Endothelial cell of umbilical vein (primary cell): ENCODE data around the gene NKAIN4. TPM values are rescaled to one million over a fixed set of nuclear protein-coding genes. Genes with fewer than 3 reads are reported as not detected.
A peak's percentile ranks its signal among the peaks of the same experiment; 100 is the strongest.

Experiments used
- BruUV-seq: library from RNA; stranded (reverse); fragments of 400-500 nt; replicated peaks from 2 replicates; lab custom pipeline; 2021; lab: Mats Ljungman, UMichigan
- CTCF ChIA-PET: fragments of 300-600, 350-600 bp; sonication (Branson Sonifier 250); formaldehyde crosslinking; loops from one replicate; lab custom pipeline; 2021; ENCODE audit warnings: antibody characterized with exemption, inconsistent platforms; lab: Charles Lee
- POLR2A ChIA-PET: fragments of 300-600, 350-600 bp; sonication (Branson Sonifier 250); formaldehyde crosslinking; loops from one replicate; lab custom pipeline; 2021; ENCODE audit warnings: antibody characterized with exemption, inconsistent platforms; lab: Charles Lee
- DNase-seq: peaks from one replicate; pipeline ENCODE4 v3.0.0-alpha.2; 2011; ENCODE audit warnings: low read depth, low spot score
- FAIRE-seq: peaks from 2 replicates; lab custom pipeline; 2011; peaks lifted over from hg19 to GRCh38; lab: Jason Lieb, UNC
- H2AFZ ChIP-seq: 2 replicates; pipeline ENCODE4 v1.6.0; 2012; ENCODE audit warnings: low read depth, low read length, control low read depth, inconsistent platforms
- H3K27ac ChIP-seq: 2 replicates; pipeline ENCODE4 v1.5.1; 2011; ENCODE audit warnings: low read depth, mild to moderate bottlenecking, control low read depth, low read length, moderate library complexity; ENCODE audit not compliant: insufficient read depth
- H3K27me3 ChIP-seq, 2 experiments: 2 replicates each; pipeline versions ENCODE4 v1.6.0 to v1.6.1; 2011; ENCODE audit warnings: low read length in 2 of 2, mixed read lengths in 1 of 2; ENCODE audit not compliant: control insufficient read depth in 2 of 2, insufficient read depth in 2 of 2
- H3K36me3 ChIP-seq, 2 experiments: 2 replicates in 1 of 2; 3 replicates in 1 of 2; pipeline ENCODE4 v1.5.1; 2011; ENCODE audit warnings: low read length in 2 of 2, mild to moderate bottlenecking in 1 of 2, moderate library complexity in 1 of 2; ENCODE audit not compliant: control insufficient read depth in 2 of 2, insufficient read depth in 2 of 2; ENCODE audit errors: extremely low read depth in 1 of 2
- H3K4me1 ChIP-seq: 3 replicates; pipeline ENCODE4 v1.5.1; 2011; ENCODE audit warnings: mild to moderate bottlenecking, low read length; ENCODE audit not compliant: control insufficient read depth, insufficient read depth; ENCODE audit errors: extremely low read depth
- H3K4me2 ChIP-seq: 2 replicates; pipeline ENCODE4 v1.6.1; 2011; ENCODE audit warnings: low read length, control low read depth, mixed read lengths; ENCODE audit not compliant: insufficient read depth
- H3K4me3 ChIP-seq, 3 experiments: fragments of 200-600 bp in 1 of 3; sonication (generic), shearing (Covaris generic) in 1 of 3; replicated peaks in 1 of 3; 2 replicates each; pipeline ENCODE4 v1.5.1; 2011 to 2016; ENCODE audit warnings: control low read depth in 3 of 3, low read length in 3 of 3, mild to moderate bottlenecking in 2 of 3, inconsistent platforms in 1 of 3, low read depth in 1 of 3, moderate library complexity in 1 of 3; ENCODE audit not compliant: insufficient read depth in 1 of 3
- H3K79me2 ChIP-seq: 2 replicates; pipeline ENCODE4 v1.6.0; 2012; ENCODE audit warnings: low read length, inconsistent platforms; ENCODE audit not compliant: control insufficient read depth, insufficient read depth
- H3K9ac ChIP-seq: replicated peaks from 2 replicates; pipeline ENCODE3; 2011; ENCODE audit warnings: low read length, control low read depth; ENCODE audit not compliant: insufficient read depth; ENCODE audit errors: extremely low read depth
- H3K9me1 ChIP-seq: replicated peaks from 3 replicates; pipeline ENCODE4 v1.6.0; 2011; ENCODE audit warnings: mild to moderate bottlenecking, low read length; ENCODE audit not compliant: control insufficient read depth, insufficient read depth; ENCODE audit errors: extremely low read depth
- H3K9me3 ChIP-seq: replicated peaks from 2 replicates; pipeline ENCODE4 v1.5.1; 2012; ENCODE audit warnings: low read length, inconsistent platforms; ENCODE audit not compliant: control insufficient read depth, insufficient read depth
- H4K20me1 ChIP-seq: replicated peaks from 2 replicates; pipeline ENCODE3; 2011; ENCODE audit warnings: mild to moderate bottlenecking, low read length; ENCODE audit not compliant: control insufficient read depth, insufficient read depth; ENCODE audit errors: extremely low read depth
- CTCF ChIP-seq, 2 donors: IDR thresholded peaks; 1 replicate in 1 of 2; 2 replicates in 1 of 2; pipeline ENCODE4 v1.5.1; 2011; ENCODE audit warnings: low read length in 2 of 2, mild to moderate bottlenecking in 2 of 2, moderate library complexity in 2 of 2, control low read depth in 1 of 2, inconsistent platforms in 1 of 2, low read depth in 1 of 2; ENCODE audit not compliant: insufficient read depth in 1 of 2; ENCODE audit errors: extremely low read depth in 1 of 2
- GATA2 ChIP-seq: IDR thresholded peaks from 2 replicates; pipeline ENCODE4 v1.7.0; 2011; ENCODE audit warnings: low read depth, mild to moderate bottlenecking, moderate library complexity, mixed read lengths, low read length; ENCODE audit not compliant: insufficient read length, insufficient read depth
- JUN ChIP-seq: IDR thresholded peaks from 2 replicates; pipeline ENCODE4 v1.6.1; 2011; ENCODE audit warnings: borderline replicate concordance, low read depth; ENCODE audit not compliant: insufficient read length, insufficient read depth
- MAX ChIP-seq: IDR thresholded peaks from 2 replicates; pipeline ENCODE4 v1.6.1; 2011; ENCODE audit not compliant: insufficient read depth, insufficient read length
- POLR2A ChIP-seq: IDR thresholded peaks from 2 replicates; pipeline ENCODE4 v1.6.1; 2012; ENCODE audit warnings: low read depth, mild to moderate bottlenecking, control low read depth, low read length
- POLR2AphosphoS5 ChIP-seq: IDR thresholded peaks from 2 replicates; pipeline ENCODE4 v1.6.1; 2012; ENCODE audit warnings: low read depth, mild to moderate bottlenecking, control low read depth, low read length, moderate library complexity; ENCODE audit not compliant: insufficient read depth
- dilution Hi-C: fragments of 300-500 bp; cut with MboI; formaldehyde crosslinking; loops from one replicate; pipeline ENCODE4 v1.15.0; 2019; ENCODE audit warnings: low sequenced_read_pairs; ENCODE audit not compliant: extremely low pct_ligation_motif_present
- intact Hi-C: fragments of 100-400 bp; cut with micrococcal nuclease; formaldehyde crosslinking; loops from one replicate; pipeline ENCODE4 v1.10.0; 2022
- polyA plus RNA-seq, 4 experiments: library from polyadenylated mRNA; depleted of rRNA in 3 of 4; stranded (reverse) in 3 of 4; unstranded in 1 of 4; fragments of >200 nt; gene quantifications; 2 replicates each; pipeline versions ENCODE4 v1.2.1 to v1.2.3, GENCODE V29; 2011 to 2012; ENCODE audit warnings: missing spikeins in 1 of 4
- total RNA-seq: library from RNA; stranded (reverse); gene quantifications from 2 replicates; pipeline ENCODE4 v1.2.3, GENCODE V29; 2021

Gene NKAIN4
- total and polyA plus RNA-seq, 2 donors (not counting 3 experiments of a cell fraction or from before 2014, with no cell fraction given): 0.04 TPM; not detected in 1

GRCh38 chr20:63216849-63217471 lies 37.3 kb downstream of the NKAIN4 start:
- no peaks in the 10 kb centered on the region for H3K9me1 ChIP-seq
- peaks cover 38% of the 10 kb centered on the region for H3K79me2 ChIP-seq
- H3K27ac ChIP-seq: no peak overlapping the region
- H2AFZ ChIP-seq: peak overlapping the region; percentile 71
- ChIA-PET CTCF (interaction anchor here (3.6 to 3.7 kb wide), 2 partner anchors 7 to 13 kb away, joined by 15 to 30 read pairs; no protein-coding TSS in a partner anchor), POLR2A (no interaction called here)
- no peak for FAIRE-seq
- H3K9me3 ChIP-seq: no peaks in the 10 kb centered on the region
- peak overlapping the region in 1 of 3 experiments; percentile 59 for H3K4me3 ChIP-seq
- no peaks in the 10 kb centered on the region for H3K27me3 ChIP-seq
- H3K4me2 ChIP-seq: peak overlapping the region; percentile 65
- BruUV-seq: no TSS peak
- dilution Hi-C loops: no loop called here
- TF ChIP-seq JUN (no peak), MAX (no peak), CTCF (IDR thresholded peaks at IDR 0.05; ENCODE audit: extremely low read depth in 1 of 2, insufficient read depth in 1 of 2, low read depth in 1 of 2, low read length in 2 of 2) (no peak), POLR2A (no peak), GATA2 (no peak), POLR2AphosphoS5 (no peak)
- peaks cover 13% of the 10 kb centered on the region in 2 experiments for H3K36me3 ChIP-seq
- intact Hi-C loops: loop anchor here (5.0 kb wide), 1 partner anchor 35 kb away; no protein-coding TSS in a partner anchor
- peaks cover 4% of the 10 kb centered on the region for H4K20me1 ChIP-seq
- no peak for DNase-seq
- H3K9ac ChIP-seq: peak overlapping the region; percentile 94
- peaks cover 13% of the 10 kb centered on the region for H3K4me1 ChIP-seq
